Naive thymus-derived CD8-positive, alpha-beta T cell (primary cell): ENCODE measurements around the gene SNW1. TPM values are rescaled to one million over a fixed set of nuclear protein-coding genes. Genes with fewer than 3 reads are reported as not detected.
"Not testable (repeated sequence)": the region's sequence is repeated elsewhere in the genome, so short reads cannot be mapped to it uniquely, and the experiment has no call there.

ENCODE experiments used
- ATAC-seq, 2 donors: fragments of 150-1000 bp; cut with Tn5 transposase in 1 of 2; sonication (Bioruptor Pico), chemical (Tn5 transposase) in 1 of 2; 1 replicate in 1 of 2; 2 replicates in 1 of 2; pipeline ENCODE4 v1.10.0; 2021; ENCODE audit warnings: mild to moderate bottlenecking in 2 of 2, moderate library complexity in 2 of 2
- POLR2A ChIA-PET: fragments of 350-600 bp; sonication (Branson Sonifier 250); formaldehyde crosslinking; loops from one replicate; lab custom pipeline; 2021; ENCODE audit warnings: antibody characterized with exemption; lab: Charles Lee
- DNase-seq, 10 donors: peaks; one replicate each; pipeline versions ENCODE4 v3.0.0 to v3.0.0-alpha.2; 2020 to 2022
- H3K27ac Mint-ChIP-seq, 10 donors: one replicate each; pipeline ENCODE4 v1.8.0; 2020 to 2022; ENCODE audit warnings: mild to moderate bottlenecking in 10 of 10, mixed read lengths in 10 of 10, moderate library complexity in 4 of 10, inconsistent platforms in 1 of 10
- H3K27me3 Mint-ChIP-seq, 5 donors: one replicate each; pipeline ENCODE4 v1.8.0; 2021 to 2022; ENCODE audit warnings: mixed read lengths in 5 of 5
- H3K36me3 Mint-ChIP-seq, 3 donors: one replicate each; pipeline ENCODE4 v1.8.0; 2020 to 2022; ENCODE audit warnings: mixed read lengths in 3 of 3, mild to moderate bottlenecking in 2 of 3, inconsistent platforms in 1 of 3
- H3K4me1 Mint-ChIP-seq, 4 donors: one replicate each; pipeline ENCODE4 v1.8.0; 2021 to 2022; ENCODE audit warnings: mixed read lengths in 4 of 4
- H3K4me3 Mint-ChIP-seq, 10 donors: one replicate each; pipeline ENCODE4 v1.8.0; 2020 to 2022; ENCODE audit warnings: mild to moderate bottlenecking in 10 of 10, mixed read lengths in 10 of 10, moderate library complexity in 6 of 10, inconsistent platforms in 1 of 10
- H3K9me3 Mint-ChIP-seq, 9 donors: one replicate each; pipeline ENCODE4 v1.8.0; 2020 to 2022; ENCODE audit warnings: mixed read lengths in 9 of 9, mild to moderate bottlenecking in 3 of 9, inconsistent platforms in 1 of 9, moderate library complexity in 1 of 9
- polyA plus RNA-seq, 3 donors: library from polyadenylated mRNA; unstranded; fragments of 300-500 nt; fragmentation: Illumina TruSeq; gene quantifications; one replicate each; pipeline ENCODE4 v1.2.3, GENCODE V29; 2021
- total RNA-seq, 8 experiments: library from RNA in 2 of 8; stranded (reverse) in 2 of 8; gene quantifications; one replicate each; pipeline ENCODE4 v1.2.3 and lab custom pipeline; 2021 to 2026

SNW1 gene
- total RNA-seq (100 to 1,000 TPM in 1 of 2 experiments, 10 to 100 TPM in 1; 96.6 to 108 TPM), polyA plus RNA-seq (10 to 100 TPM; 60.4 to 69.5 (median 61.9) TPM), total RNA-seq (lab: John Stamatoyannopoulos, UW) (89.2 to 139 (median 124) reads per million in 6 experiments)

DNA sequence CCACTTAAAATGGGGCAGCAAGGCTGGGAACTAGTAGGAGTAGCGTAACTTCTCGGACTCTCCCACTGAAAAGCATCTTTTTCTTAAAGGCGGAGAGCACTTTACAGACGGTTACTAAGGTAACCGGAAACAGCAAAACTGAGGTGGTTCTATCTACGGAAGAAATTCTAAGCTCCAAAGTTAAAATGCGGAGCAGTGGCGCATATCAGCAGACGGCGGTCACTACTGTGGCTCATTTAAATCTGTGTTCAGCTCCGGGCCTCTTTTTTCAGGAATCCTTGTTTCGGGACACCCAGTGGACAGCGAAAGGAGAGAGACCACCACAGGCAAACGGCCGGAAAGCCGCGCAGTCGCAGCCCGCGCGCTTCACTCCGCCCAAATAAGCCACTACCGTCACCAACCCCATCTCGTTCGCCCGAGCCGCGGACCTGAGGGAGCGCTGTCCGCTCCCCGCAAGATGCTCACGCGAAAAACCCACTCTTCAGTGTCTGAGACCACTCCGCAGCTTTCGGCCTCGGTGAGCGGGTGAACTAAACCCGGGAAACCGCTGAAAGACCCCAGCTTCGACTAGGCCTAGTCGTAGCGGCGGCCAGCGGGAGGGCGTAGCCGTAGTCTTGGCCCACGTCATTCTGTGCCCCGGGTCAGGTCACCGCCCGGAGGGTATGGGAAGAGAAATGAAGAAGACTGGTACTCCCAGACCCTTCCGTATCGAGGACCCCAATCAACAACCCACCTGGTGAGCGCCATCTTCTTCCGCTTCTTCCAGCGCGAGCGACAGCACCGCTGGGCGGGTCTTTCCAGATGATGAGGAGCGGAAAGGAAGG, at the start of gene SNW1:
Gene SNW1 (minus strand): TSS at position 776 of the 824 bp plus-strand sequence. CDS start 29 bp downstream, at position 747.
- peak within 1 kb of the TSS; percentile 93 to 98 (median 96) for H3K4me3 Mint-ChIP-seq
- peaks cover 0 to 21% (median 1%) of the 10 kb centered on the region in 3 donors for H3K36me3 Mint-ChIP-seq
- H3K27ac Mint-ChIP-seq = peak within 1 kb of the TSS; percentile 94 to 99 (median 99)
- DNase-seq = peak; percentile 82 to 96 (median 90)
- no peaks in the 10 kb centered on the region for H3K27me3 Mint-ChIP-seq
- H3K4me1 Mint-ChIP-seq = peaks cover 17 to 52% (median 42%) of the 10 kb centered on the region in 4 donors
- POLR2A ChIA-PET = interaction anchor here (0.5 to 2.3 kb wide), 8 partner anchors 8 to 439 kb away, joined by 3 to 15 read pairs (median 4); partner anchors contain the start of genes ADCK1, ALKBH1, GSTZ1 and POMT2
- H3K9me3 Mint-ChIP-seq = no peaks in the 10 kb centered on the region
- peak; percentile 89 for ATAC-seq

DNA sequence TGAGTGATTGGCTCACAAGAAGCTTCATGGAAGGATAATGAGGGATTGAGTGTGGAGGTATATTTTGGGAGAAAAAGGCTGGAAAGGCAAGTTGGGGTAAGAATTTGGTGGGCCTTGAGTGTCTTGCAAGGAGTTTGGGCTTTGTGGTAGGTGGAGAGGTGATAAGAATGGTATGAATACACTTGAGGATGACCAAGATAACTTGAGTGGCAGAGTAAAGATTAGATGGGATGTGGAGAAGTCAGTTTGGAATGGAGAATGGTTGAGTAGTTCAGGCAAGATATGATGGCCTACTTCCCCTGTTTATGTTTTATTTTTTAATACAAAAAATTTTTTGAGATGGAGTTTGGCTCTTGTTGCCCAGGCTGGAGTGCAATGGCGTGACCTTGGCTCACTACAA, 48.1 kb upstream of the SNW1 start:
- ATAC-seq = no peak
- H3K36me3 Mint-ChIP-seq = no peaks in the 10 kb centered on the region

DNA sequence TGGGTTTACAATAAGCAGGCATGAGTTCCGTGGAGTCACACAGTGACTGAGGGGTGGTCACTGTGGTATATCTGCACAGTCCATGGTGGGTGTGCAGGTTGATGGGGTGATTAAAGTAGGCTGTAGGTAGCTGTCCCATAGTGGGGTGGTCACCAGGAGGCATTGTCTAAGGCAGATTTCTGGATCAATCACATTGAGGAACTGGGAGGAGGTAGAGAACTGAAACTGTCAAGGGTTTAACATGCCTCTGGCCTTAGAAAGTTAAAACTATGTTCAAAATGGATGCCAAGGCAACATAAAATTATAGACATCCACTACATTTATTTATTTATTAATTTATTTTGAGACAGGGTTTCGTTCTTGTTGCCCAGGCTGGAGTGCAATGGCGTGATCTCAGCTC, 47.3 kb upstream of the SNW1 start:
- no peaks in the 10 kb centered on the region for H3K27me3 Mint-ChIP-seq
- ATAC-seq (no peak), DNase-seq (no peak)
- POLR2A ChIA-PET = no interaction called here
- no peaks in the 10 kb centered on the region for H3K9me3 Mint-ChIP-seq
- peak overlapping the region in 1 of 10 donors; percentile 18 for H3K27ac Mint-ChIP-seq
- no peak overlapping the region for H3K4me3 Mint-ChIP-seq
- H3K36me3 Mint-ChIP-seq = no peaks in the 10 kb centered on the region
- peaks cover 0 to 35% (median 6%) of the 10 kb centered on the region in 4 donors for H3K4me1 Mint-ChIP-seq

More for the DNA sequence above, 48.1 kb upstream of the SNW1 start:
- no peaks in the 10 kb centered on the region for H3K27me3 Mint-ChIP-seq
- no peak overlapping the region for H3K4me3 Mint-ChIP-seq
- DNase-seq = no peak
- POLR2A ChIA-PET = no interaction called here
- H3K9me3 Mint-ChIP-seq = no peaks in the 10 kb centered on the region
- H3K27ac Mint-ChIP-seq = peak overlapping the region in 1 of 10 donors; percentile 90
- H3K4me1 Mint-ChIP-seq = peaks cover 0 to 33% (median 6%) of the 10 kb centered on the region in 4 donors

DNA sequence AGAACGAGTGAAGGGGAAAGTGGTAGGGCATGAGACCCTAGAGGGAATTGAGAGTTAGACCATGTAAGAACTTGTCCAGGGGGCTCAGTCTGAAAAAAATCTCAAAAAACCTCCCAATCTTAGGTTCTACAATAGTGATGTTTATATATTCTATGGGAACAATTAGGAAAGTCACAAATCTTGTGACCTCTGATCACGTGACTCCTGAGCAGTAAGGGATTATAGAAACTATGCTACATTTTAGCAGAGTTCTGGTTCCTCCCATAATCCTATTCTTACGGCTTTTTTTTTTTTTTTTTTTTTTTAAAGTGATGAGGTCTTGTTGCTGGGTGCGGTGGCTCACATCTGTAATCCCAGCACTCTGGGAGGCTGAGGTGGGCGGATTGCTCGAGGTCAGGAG, 44.8 kb upstream of the SNW1 start:
- no peak for ATAC-seq
- Mint-ChIP-seq H3K27me3 (no peaks in the 10 kb centered on the region), H3K4me3 (no peak overlapping the region), H3K36me3 (no peaks in the 10 kb centered on the region), H3K27ac (no peak overlapping the region), H3K9me3 (no peaks in the 10 kb centered on the region), H3K4me1 (peaks cover 1 to 29% (median 7%) of the 10 kb centered on the region in 4 donors)
- DNase-seq = no peak
- POLR2A ChIA-PET = no interaction called here

DNA sequence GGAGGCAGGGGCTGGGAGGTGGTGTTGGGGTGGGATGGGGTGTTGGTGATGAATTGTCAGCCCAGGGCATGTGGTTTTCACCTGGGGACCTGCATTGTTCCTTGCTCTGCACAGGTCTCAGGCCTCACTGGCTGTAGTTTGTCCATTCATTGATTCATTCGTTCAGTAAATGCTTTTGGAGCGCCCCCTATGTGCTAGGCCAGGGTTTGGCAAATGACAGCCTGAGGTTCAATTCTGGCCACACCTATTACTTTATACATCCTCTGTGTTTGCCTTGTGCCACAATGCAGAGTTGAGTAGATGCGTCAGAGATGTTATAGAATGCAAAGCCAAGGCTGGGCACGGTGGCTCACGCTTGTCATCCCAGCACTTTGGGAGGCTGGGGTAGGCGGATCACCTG, 43.6 kb upstream of the SNW1 start:
- ATAC-seq (no peak), DNase-seq (peak in 1 of 10 donors; percentile 3)
- Mint-ChIP-seq H3K9me3 (no peaks in the 10 kb centered on the region), H3K4me3 (no peak overlapping the region), H3K4me1 (peaks cover 7 to 34% (median 11%) of the 10 kb centered on the region in 4 donors), H3K27ac (peak overlapping the region in 1 of 10 donors; percentile 76), H3K36me3 (no peaks in the 10 kb centered on the region), H3K27me3 (no peaks in the 10 kb centered on the region)
- POLR2A ChIA-PET = no interaction called here

DNA sequence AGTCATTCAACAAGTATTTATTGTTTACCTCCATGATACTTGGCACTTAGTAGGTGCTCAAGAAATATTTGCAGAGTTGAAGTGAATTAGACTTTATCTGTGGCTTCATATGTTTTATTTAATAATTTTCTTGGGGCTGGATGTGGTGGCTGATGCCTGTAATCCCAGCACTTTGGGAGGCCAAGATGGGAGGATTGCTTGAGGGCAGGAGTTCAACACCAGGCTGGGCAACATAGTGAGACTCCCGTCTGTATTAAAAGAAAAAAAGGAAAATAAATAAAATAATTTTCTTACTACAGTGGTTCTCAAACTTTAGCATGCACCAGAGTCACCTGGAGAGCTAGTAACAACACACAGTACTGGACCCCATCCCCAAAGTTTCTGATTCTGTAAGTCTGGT, 39.9 kb upstream of the SNW1 start:
- Mint-ChIP-seq H3K9me3 (no peaks in the 10 kb centered on the region), H3K27ac (peak overlapping the region in 8 of 10 donors; percentile 60 to 93 (median 86)), H3K27me3 (no peaks in the 10 kb centered on the region), H3K36me3 (no peaks in the 10 kb centered on the region), H3K4me1 (peaks cover 3 to 28% (median 14%) of the 10 kb centered on the region in 4 donors), H3K4me3 (peak overlapping the region; percentile 84 to 91 (median 87))
- ATAC-seq (no peak), DNase-seq (no peak)
- POLR2A ChIA-PET = interaction anchor here (0.8 to 1.9 kb wide), 2 partner anchors 37 to 40 kb away, joined by 3 to 15 read pairs; partner anchors contain the start of gene SNW1

DNA sequence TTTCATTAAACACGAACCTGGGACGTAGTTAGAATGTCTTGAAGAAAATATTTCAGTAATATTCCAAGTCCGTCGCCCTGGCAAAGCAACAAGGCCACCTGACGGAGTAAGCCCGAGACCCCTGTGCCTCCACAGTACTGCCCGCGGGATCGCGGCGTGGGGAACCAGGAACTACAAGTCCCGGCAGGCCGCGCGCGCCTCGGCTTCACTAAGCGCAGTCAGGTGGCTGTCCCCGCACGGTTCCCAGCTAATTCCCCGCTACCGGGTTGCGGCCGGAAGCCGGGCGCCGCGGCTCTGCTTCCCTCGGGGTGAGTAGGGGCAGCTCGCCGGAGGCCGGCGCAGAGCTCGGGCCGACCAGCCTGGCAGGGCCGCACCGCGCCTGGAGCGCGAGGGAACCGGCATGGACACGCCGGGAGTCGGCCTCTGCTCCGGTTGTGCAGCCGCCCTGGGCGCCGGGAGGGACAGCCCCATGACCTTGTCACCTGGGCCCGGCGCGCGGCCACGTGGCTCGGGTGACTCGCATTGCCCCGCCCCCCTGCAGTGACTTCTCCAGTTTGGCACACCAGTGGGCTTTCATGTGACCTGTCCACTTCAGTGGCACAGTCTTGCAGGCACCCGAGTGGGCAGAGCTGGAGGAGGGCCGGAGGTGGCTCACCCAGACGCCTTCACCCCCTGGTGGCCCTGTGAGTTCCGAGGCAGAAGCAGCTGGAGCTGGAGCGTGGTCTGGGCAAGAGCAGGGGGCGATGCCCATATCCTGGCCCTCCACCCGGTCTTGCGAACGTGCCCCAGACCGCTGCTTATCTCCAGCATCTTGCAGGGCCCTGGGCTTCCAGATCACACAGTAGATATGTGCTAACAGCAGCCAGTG, 39.1 kb upstream of the SNW1 start, which contains the start of gene ADCK1:
Gene ADCK1 (plus strand): TSS at position 247 of the 868 bp plus-strand sequence. CDS start 18,870 bp downstream, outside the sequence.
- Mint-ChIP-seq H3K36me3 (no peaks in the 10 kb centered on the region), H3K27ac (peak within 1 kb of the TSS; percentile 66 to 93 (median 88))

DNA sequence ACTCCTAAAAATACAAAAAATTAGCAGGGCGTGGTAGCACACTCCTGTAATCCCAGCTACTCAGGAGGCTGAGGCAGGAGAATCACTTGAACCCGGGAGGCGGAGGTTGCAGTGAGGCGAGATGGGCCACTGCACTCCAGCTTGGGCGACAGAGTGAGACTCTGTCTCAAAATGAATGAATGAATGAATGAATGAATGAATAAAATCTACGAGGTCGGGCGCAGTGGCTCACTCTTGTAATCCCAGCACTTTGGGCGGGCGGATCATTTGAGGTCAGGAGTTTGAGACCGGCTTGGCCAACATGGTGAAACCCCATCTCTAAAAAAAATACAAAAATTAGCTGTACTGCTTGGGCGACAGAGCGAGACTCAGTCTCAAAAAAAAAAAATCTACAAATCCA, 38.5 kb upstream of the SNW1 start:
- not testable (repeated sequence) for DNase-seq, H3K27me3 Mint-ChIP-seq, H3K36me3 Mint-ChIP-seq, H3K9me3 Mint-ChIP-seq
- peak; percentile 2 to 8 for ATAC-seq
- Mint-ChIP-seq H3K4me1 (peaks cover 3 to 24% (median 12%) of the 10 kb centered on the region in 4 donors), H3K4me3 (peak overlapping the region; percentile 84 to 91 (median 87)), H3K27ac (peak overlapping the region in 9 of 10 donors; percentile 77 to 91 (median 87))
- POLR2A ChIA-PET = interaction anchor here (0.7 to 1.9 kb wide), 2 partner anchors 39 to 93 kb away, joined by 3 to 15 read pairs; partner anchors contain the start of gene SNW1

More for the DNA sequence above, 39.1 kb upstream of the SNW1 start, which contains the start of gene ADCK1:
- DNase-seq (peak; percentile 69 to 91 (median 80)), ATAC-seq (peak; percentile 91 to 92)
- POLR2A ChIA-PET = interaction anchor here (0.6 to 1.9 kb wide), 4 partner anchors 9 to 94 kb away, joined by 3 to 15 read pairs (median 3); partner anchors contain the start of gene SNW1
- Mint-ChIP-seq H3K4me1 (peaks cover 3 to 28% (median 14%) of the 10 kb centered on the region in 4 donors), H3K9me3 (no peaks in the 10 kb centered on the region), H3K27me3 (no peaks in the 10 kb centered on the region), H3K4me3 (peak within 1 kb of the TSS; percentile 84 to 91 (median 87))

DNA sequence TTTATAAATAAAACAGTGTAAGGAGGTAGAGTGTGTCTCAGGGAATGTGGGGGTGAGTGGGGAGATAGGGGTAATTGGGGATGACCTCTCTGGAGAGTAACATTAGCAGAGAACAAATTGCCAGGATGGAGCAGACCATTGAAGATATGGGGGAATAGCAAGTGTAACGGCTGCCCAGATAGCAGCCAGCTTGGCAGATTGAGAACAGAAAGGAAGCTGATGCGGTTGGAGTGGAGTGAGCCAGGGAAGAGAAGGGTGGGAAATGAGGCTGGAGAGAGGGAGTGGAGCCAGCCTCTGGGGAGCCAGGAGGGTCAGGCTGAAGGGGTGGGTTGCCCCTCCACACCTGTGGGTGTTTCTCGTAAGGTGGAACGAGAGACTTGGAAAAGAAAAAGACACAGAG, 33.4 kb upstream of the SNW1 start:
- H3K4me1 Mint-ChIP-seq = peaks cover 0 to under 1% (median 0%) of the 10 kb centered on the region in 4 donors
- no peaks in the 10 kb centered on the region for H3K9me3 Mint-ChIP-seq
- no peak overlapping the region for H3K4me3 Mint-ChIP-seq
- no peaks in the 10 kb centered on the region for H3K36me3 Mint-ChIP-seq
- peaks cover 4 to 27% (median 10%) of the 10 kb centered on the region in 5 donors for H3K27me3 Mint-ChIP-seq
- POLR2A ChIA-PET = no interaction called here
- no peak for ATAC-seq
- peak overlapping the region in 1 of 10 donors; percentile 2 for H3K27ac Mint-ChIP-seq
- no peak for DNase-seq

DNA sequence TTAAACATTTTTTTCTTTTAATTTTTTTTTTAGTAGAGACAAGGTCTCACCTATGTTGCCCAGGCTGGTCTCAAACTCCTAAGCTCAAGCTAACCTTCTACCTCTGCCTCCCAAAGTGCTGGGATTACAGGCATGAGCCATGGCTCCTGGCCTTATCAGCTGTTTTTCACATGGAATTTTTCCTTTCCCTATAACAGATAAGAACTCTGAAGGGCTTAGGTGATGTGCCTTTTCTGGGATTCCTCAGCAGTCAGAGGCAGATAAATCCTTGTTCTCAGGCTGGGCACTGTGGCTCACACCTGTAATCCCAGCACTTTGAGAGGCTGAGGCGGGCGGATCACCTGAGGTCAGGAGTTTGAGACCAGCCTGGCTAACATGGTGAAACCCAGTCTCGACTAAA, 32.3 kb upstream of the SNW1 start:
- ATAC-seq, H3K9me3 Mint-ChIP-seq, H3K4me1 Mint-ChIP-seq, DNase-seq, H3K4me3 Mint-ChIP-seq, POLR2A ChIA-PET, H3K36me3 Mint-ChIP-seq, H3K27ac Mint-ChIP-seq: not testable (repeated sequence)
- H3K27me3 Mint-ChIP-seq = peaks cover 4 to 31% (median 10%) of the 10 kb centered on the region in 5 donors

DNA sequence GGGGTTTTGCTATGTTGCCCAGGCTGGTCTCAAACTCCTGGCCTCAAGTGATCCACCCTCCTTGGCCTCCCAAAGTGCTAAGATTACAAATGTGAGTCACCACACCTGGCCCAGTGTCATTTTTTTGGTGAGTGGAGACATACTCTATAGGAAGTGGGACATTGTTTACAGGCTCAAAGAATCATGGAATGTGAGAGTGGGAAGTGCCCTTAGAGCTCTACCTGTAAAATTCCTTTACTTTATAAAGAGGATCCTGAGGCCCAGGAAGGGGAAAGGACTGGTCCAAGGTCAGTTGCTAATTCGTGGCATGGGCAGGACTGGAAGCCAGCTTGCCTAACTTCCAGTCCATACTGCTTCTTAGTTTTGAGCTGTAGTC, 30.3 kb upstream of the SNW1 start:
- Mint-ChIP-seq H3K27me3 (peaks cover 4 to 32% (median 10%) of the 10 kb centered on the region in 5 donors), H3K36me3 (no peaks in the 10 kb centered on the region), H3K27ac (no peak overlapping the region), H3K4me3 (no peak overlapping the region), H3K4me1 (no peaks in the 10 kb centered on the region), H3K9me3 (no peaks in the 10 kb centered on the region)
- no peak for ATAC-seq
- no peak for DNase-seq
- POLR2A ChIA-PET = interaction anchor here (0.5 kb wide), 1 partner anchor 25 kb away, joined by 3 read pairs; no protein-coding TSS in a partner anchor
